Immature natural killer cell (primary cell): ENCODE data around the gene CRYBG1. TPM values are rescaled to one million over a fixed set of nuclear protein-coding genes. Genes with fewer than 3 reads are reported as not detected.
A peak's percentile ranks its signal among the peaks of the same experiment; 100 is the strongest.

Source experiments
- DNase-seq, 3 donors: peaks; one replicate each; pipeline ENCODE4 v3.0.0; 2022; ENCODE audit warnings: mixed read lengths in 1 of 3
- H3K27ac Mint-ChIP-seq, 6 donors: one replicate each; pipeline ENCODE4 v1.8.0; 2020; ENCODE audit warnings: mixed read lengths in 6 of 6, mild to moderate bottlenecking in 5 of 6, inconsistent platforms in 4 of 6, moderate library complexity in 3 of 6
- H3K27me3 Mint-ChIP-seq, 3 donors: one replicate each; pipeline ENCODE4 v1.8.0; 2020 to 2021; ENCODE audit warnings: low read depth in 3 of 3, mild to moderate bottlenecking in 3 of 3, mixed read lengths in 3 of 3, moderate library complexity in 3 of 3, inconsistent platforms in 1 of 3
- H3K36me3 Mint-ChIP-seq, 3 donors: one replicate each; pipeline ENCODE4 v1.8.0; 2020; ENCODE audit warnings: mixed read lengths in 3 of 3, inconsistent platforms in 2 of 3, mild to moderate bottlenecking in 2 of 3
- H3K4me1 Mint-ChIP-seq, 2 donors: one replicate each; pipeline ENCODE4 v1.8.0; 2020; ENCODE audit warnings: inconsistent platforms in 2 of 2, mild to moderate bottlenecking in 2 of 2, mixed read lengths in 2 of 2, moderate library complexity in 1 of 2
- H3K4me3 Mint-ChIP-seq, 5 donors: one replicate each; pipeline ENCODE4 v1.8.0; 2020; ENCODE audit warnings: mild to moderate bottlenecking in 5 of 5, mixed read lengths in 5 of 5, inconsistent platforms in 3 of 5, moderate library complexity in 3 of 5
- H3K9me3 Mint-ChIP-seq, 6 donors: one replicate each; pipeline ENCODE4 v1.8.0; 2020; ENCODE audit warnings: mild to moderate bottlenecking in 6 of 6, mixed read lengths in 6 of 6, inconsistent platforms in 4 of 6, moderate library complexity in 3 of 6
- polyA plus RNA-seq, 3 donors: library from polyadenylated mRNA; unstranded; fragments of 300-500 nt; fragmentation: Illumina TruSeq; gene quantifications; one replicate each; pipeline ENCODE4 v1.2.3, GENCODE V29; 2021

The CRYBG1 gene
- polyA plus RNA-seq, 3 donors from 2014 or later: 0.42 to 8.4 (median 3.2) TPM

- H3K4me3 Mint-ChIP-seq: no peak overlapping the region
- no peak for DNase-seq
- peaks cover 21 to 32% (median 29%) of the 10 kb centered on the region in 3 donors for H3K36me3 Mint-ChIP-seq
- peaks cover 29 to 37% of the 10 kb centered on the region in 2 donors for H3K4me1 Mint-ChIP-seq
- peaks cover 0 to 3% (median 0%) of the 10 kb centered on the region in 3 donors for H3K27me3 Mint-ChIP-seq
- no peak overlapping the region for H3K27ac Mint-ChIP-seq
- no peaks in the 10 kb centered on the region for H3K9me3 Mint-ChIP-seq
These were observed 168.9 kb downstream of the CRYBG1 start for GRCh38 chr6:106529438-106529837.

GRCh38 chr6:106530026-106530425, 169.5 kb downstream of the CRYBG1 start:
- Mint-ChIP-seq H3K27me3 (peaks cover 0 to 3% (median 0%) of the 10 kb centered on the region in 3 donors), H3K4me3 (no peak overlapping the region), H3K36me3 (peaks cover 21 to 32% (median 29%) of the 10 kb centered on the region in 3 donors), H3K4me1 (peaks cover 31 to 37% of the 10 kb centered on the region in 2 donors), H3K27ac (no peak overlapping the region), H3K9me3 (no peaks in the 10 kb centered on the region)
- DNase-seq: no peak

- Mint-ChIP-seq H3K4me1 (peaks cover 27 to 37% of the 10 kb centered on the region in 2 donors), H3K27ac (no peak overlapping the region), H3K36me3 (peaks cover 21 to 32% (median 29%) of the 10 kb centered on the region in 3 donors), H3K9me3 (no peaks in the 10 kb centered on the region), H3K4me3 (no peak overlapping the region), H3K27me3 (peaks cover 0 to 3% (median 0%) of the 10 kb centered on the region in 3 donors)
- DNase-seq: no peak
These were observed 170.0 kb downstream of the CRYBG1 start for GRCh38 chr6:106530502-106530901.

GRCh38 chr6:106533054-106533453, 172.5 kb downstream of the CRYBG1 start:
- Mint-ChIP-seq H3K9me3 (no peaks in the 10 kb centered on the region), H3K4me3 (no peak overlapping the region), H3K36me3 (peaks cover 18 to 42% (median 35%) of the 10 kb centered on the region in 3 donors), H3K4me1 (peaks cover 29 to 42% of the 10 kb centered on the region in 2 donors), H3K27ac (peak overlapping the region in 3 of 6 donors; percentile 4 to 85 (median 75)), H3K27me3 (peaks cover 0 to 3% (median 0%) of the 10 kb centered on the region in 3 donors)
- no peak for DNase-seq

- Mint-ChIP-seq H3K9me3 (no peaks in the 10 kb centered on the region), H3K36me3 (peaks cover 18 to 38% (median 31%) of the 10 kb centered on the region in 3 donors), H3K27me3 (peaks cover 0 to 3% (median 0%) of the 10 kb centered on the region in 3 donors), H3K27ac (peak overlapping the region; percentile 1 to 87 (median 42)), H3K4me3 (no peak overlapping the region), H3K4me1 (peaks cover 37 to 51% of the 10 kb centered on the region in 2 donors)
- no peak for DNase-seq
These were observed 173.5 kb downstream of the CRYBG1 start for GRCh38 chr6:106534004-106534403.

- Mint-ChIP-seq H3K4me3 (no peak overlapping the region), H3K27me3 (peaks cover 0 to 3% (median 0%) of the 10 kb centered on the region in 3 donors), H3K36me3 (peaks cover 18 to 33% (median 25%) of the 10 kb centered on the region in 3 donors), H3K9me3 (no peaks in the 10 kb centered on the region), H3K4me1 (peaks cover 40 to 57% of the 10 kb centered on the region in 2 donors), H3K27ac (peak overlapping the region; percentile 36 to 87 (median 61))
- peak in 1 of 3 donors; percentile 41 for DNase-seq
These were observed 174.1 kb downstream of the CRYBG1 start for GRCh38 chr6:106534564-106534982.

GRCh38 chr6:106535012-106535411, 174.5 kb downstream of the CRYBG1 start:
- H3K27me3 Mint-ChIP-seq: peaks cover 0 to 3% (median under 1%) of the 10 kb centered on the region in 3 donors
- no peak overlapping the region for H3K4me3 Mint-ChIP-seq
- peaks cover 19 to 28% (median 21%) of the 10 kb centered on the region in 3 donors for H3K36me3 Mint-ChIP-seq
- H3K27ac Mint-ChIP-seq: peak overlapping the region in 5 of 6 donors; percentile 47 to 87 (median 63)
- H3K4me1 Mint-ChIP-seq: peaks cover 40 to 57% of the 10 kb centered on the region in 2 donors
- no peak for DNase-seq
- no peaks in the 10 kb centered on the region for H3K9me3 Mint-ChIP-seq

- no peak for DNase-seq
- Mint-ChIP-seq H3K4me3 (no peak overlapping the region), H3K27ac (peak overlapping the region in 2 of 6 donors; percentile 5 to 43), H3K36me3 (peaks cover 16 to 22% (median 16%) of the 10 kb centered on the region in 3 donors), H3K9me3 (no peaks in the 10 kb centered on the region), H3K4me1 (peaks cover 40 to 57% of the 10 kb centered on the region in 2 donors), H3K27me3 (peaks cover 0 to 4% (median 2%) of the 10 kb centered on the region in 3 donors)
These were observed 175.8 kb downstream of the CRYBG1 start for GRCh38 chr6:106536357-106536756.

GRCh38 chr6:106536851-106537250, 176.3 kb downstream of the CRYBG1 start:
- peaks cover 40 to 57% of the 10 kb centered on the region in 2 donors for H3K4me1 Mint-ChIP-seq
- H3K4me3 Mint-ChIP-seq: peak overlapping the region in 1 of 5 donors; percentile 5
- H3K27ac Mint-ChIP-seq: peak overlapping the region in 4 of 6 donors; percentile 47 to 75 (median 54)
- H3K27me3 Mint-ChIP-seq: peaks cover 0 to 4% (median 2%) of the 10 kb centered on the region in 3 donors
- DNase-seq: no peak
- H3K9me3 Mint-ChIP-seq: no peaks in the 10 kb centered on the region
- H3K36me3 Mint-ChIP-seq: peaks cover 11 to 21% (median 14%) of the 10 kb centered on the region in 3 donors

GRCh38 chr6:106537662-106538061, 177.1 kb downstream of the CRYBG1 start:
- H3K36me3 Mint-ChIP-seq: peaks cover 10 to 18% (median 14%) of the 10 kb centered on the region in 3 donors
- H3K4me3 Mint-ChIP-seq: peak overlapping the region in 1 of 5 donors; percentile 3
- DNase-seq: no peak
- H3K27me3 Mint-ChIP-seq: peaks cover 0 to 4% (median 2%) of the 10 kb centered on the region in 3 donors
- no peaks in the 10 kb centered on the region for H3K9me3 Mint-ChIP-seq
- peaks cover 40 to 54% of the 10 kb centered on the region in 2 donors for H3K4me1 Mint-ChIP-seq
- peak overlapping the region in 5 of 6 donors; percentile 41 to 75 (median 46) for H3K27ac Mint-ChIP-seq

- Mint-ChIP-seq H3K9me3 (no peaks in the 10 kb centered on the region), H3K4me1 (peaks cover 39 to 50% of the 10 kb centered on the region in 2 donors), H3K4me3 (no peak overlapping the region), H3K36me3 (peaks cover 11 to 15% (median 15%) of the 10 kb centered on the region in 3 donors), H3K27ac (peak overlapping the region; percentile 34 to 75 (median 46)), H3K27me3 (peaks cover 0 to 3% (median 2%) of the 10 kb centered on the region in 3 donors)
- no peak for DNase-seq
These were observed 177.6 kb downstream of the CRYBG1 start for GRCh38 chr6:106538145-106538544.

- Mint-ChIP-seq H3K27ac (peak overlapping the region in 2 of 6 donors; percentile 13 to 41), H3K27me3 (peaks cover 0 to 2% (median 2%) of the 10 kb centered on the region in 3 donors), H3K9me3 (no peaks in the 10 kb centered on the region), H3K4me3 (no peak overlapping the region), H3K36me3 (peaks cover 22 to 25% (median 24%) of the 10 kb centered on the region in 3 donors), H3K4me1 (peaks cover 23 to 34% of the 10 kb centered on the region in 2 donors)
- no peak for DNase-seq
These were observed 179.4 kb downstream of the CRYBG1 start for GRCh38 chr6:106539936-106540335.

- Mint-ChIP-seq H3K4me3 (no peak overlapping the region), H3K9me3 (no peaks in the 10 kb centered on the region), H3K27ac (no peak overlapping the region), H3K36me3 (peaks cover 26 to 29% (median 29%) of the 10 kb centered on the region in 3 donors), H3K4me1 (peaks cover 22 to 29% of the 10 kb centered on the region in 2 donors), H3K27me3 (peaks cover 0 to 2% (median 2%) of the 10 kb centered on the region in 3 donors)
- DNase-seq: no peak
These were observed 179.9 kb downstream of the CRYBG1 start for GRCh38 chr6:106540432-106540831.

- no peak for DNase-seq
- Mint-ChIP-seq H3K27ac (no peak overlapping the region), H3K4me1 (peaks cover 22 to 28% of the 10 kb centered on the region in 2 donors), H3K9me3 (no peaks in the 10 kb centered on the region), H3K36me3 (peaks cover 26 to 30% (median 29%) of the 10 kb centered on the region in 3 donors), H3K4me3 (no peak overlapping the region), H3K27me3 (peaks cover 0 to 2% (median 2%) of the 10 kb centered on the region in 3 donors)
These were observed 180.4 kb downstream of the CRYBG1 start for GRCh38 chr6:106540907-106541306.
